ENCODE data around the gene DMBX1.

- TF ChIP-seq CTCF (IDR thresholded peaks at IDR 0.05) = no peak
- no peak for TF ChIP-seq EP300 (IDR thresholded peaks at IDR 0.05)
Observed at GRCh38 chr1:46501528-46501927, 11.9 kb downstream of the DMBX1 start.
